Measurements from ENCODE around the gene TRPC6.
"Not testable (repeated sequence)": the region's sequence is repeated elsewhere in the genome, so short reads cannot be mapped to it uniquely, and the experiment has no call there.

TRPC6 gene

GRCh38 chr11:101487775-101488174 is 96.0 kb downstream of the TRPC6 start:
- Mint-ChIP-seq H3K36me3 (no peaks in the 10 kb centered on the region), H3K4me1 (no peaks in the 10 kb centered on the region), H3K4me3 (no peak overlapping the region), H3K27ac (no peak overlapping the region), H3K9me3 (no peaks in the 10 kb centered on the region), H3K27me3 (no peaks in the 10 kb centered on the region)
- DNase-seq: no peak
- CTCF ChIA-PET: no interaction called here

DNA sequence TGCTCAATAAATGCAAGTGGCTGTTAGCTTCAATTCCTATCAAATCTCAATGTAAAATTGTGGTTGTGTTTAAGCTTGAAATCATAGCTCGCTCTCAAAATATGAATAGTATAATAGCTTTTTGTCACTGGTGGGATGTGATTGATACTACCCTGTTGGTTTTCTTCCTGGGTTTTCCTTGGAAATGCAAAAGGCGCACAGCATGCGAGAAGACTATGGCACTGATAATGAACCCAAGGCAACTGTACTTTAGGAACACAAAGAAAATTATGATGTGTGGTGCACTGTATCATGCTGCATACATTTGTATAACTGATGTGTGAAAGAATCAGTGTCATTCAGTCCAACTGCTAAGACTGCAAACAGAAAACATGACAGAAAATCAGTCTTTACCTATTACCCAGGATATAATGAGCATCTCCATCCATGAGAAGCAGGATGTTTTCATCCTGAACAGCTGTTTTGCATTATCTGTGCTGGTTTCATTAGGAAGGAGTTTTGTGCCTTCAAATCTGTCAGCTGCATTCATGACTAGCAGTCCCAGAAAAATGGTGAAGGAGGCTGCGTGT is 101.2 kb downstream of the TRPC6 start:
- CTCF ChIA-PET: no interaction called here
- Mint-ChIP-seq H3K27me3 (no peaks in the 10 kb centered on the region), H3K9me3 (no peaks in the 10 kb centered on the region), H3K27ac (no peak overlapping the region), H3K4me1 (no peaks in the 10 kb centered on the region), H3K4me3 (no peak overlapping the region), H3K36me3 (no peaks in the 10 kb centered on the region)
- no peak for DNase-seq

DNA sequence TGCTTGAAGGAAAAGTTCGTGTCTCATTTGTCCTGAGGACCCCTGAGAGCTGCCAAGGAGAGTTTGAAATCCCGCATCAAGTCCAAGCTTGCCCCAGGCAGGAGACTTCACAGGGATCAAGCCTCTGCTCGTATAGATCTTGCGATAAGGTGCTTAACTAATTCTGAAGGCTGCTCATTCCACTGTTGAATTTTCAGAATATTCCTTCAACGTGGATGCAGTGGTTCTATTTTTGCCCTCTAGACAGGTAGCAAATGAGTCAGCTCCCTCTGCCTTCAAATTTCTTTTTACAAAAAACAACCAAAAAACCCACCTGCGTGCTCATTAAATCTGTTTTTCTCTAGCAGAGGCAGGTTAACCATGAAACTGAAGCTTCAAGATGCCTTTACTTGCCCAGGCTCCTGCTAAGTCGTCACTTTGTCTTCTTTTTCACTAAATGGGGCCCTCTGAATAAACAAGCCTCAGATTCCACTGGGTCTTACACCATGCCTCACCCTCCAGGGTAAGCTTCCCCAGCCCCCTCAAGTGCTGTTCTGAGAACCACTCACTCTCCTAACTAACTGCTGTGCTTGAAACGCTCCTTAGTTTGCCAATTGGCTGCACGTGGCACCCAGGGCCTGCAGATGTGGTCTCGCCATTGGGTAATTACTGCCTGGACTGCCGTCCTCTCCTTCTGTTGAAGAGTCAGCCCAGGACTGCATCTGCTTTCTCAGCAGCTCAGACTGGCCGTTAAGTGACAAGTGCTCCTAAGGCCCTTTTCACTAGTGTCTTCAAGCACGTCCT is 105.0 kb downstream of the TRPC6 start:
- CTCF ChIA-PET: no interaction called here
- Mint-ChIP-seq H3K27ac (no peak overlapping the region), H3K4me3 (no peak overlapping the region), H3K27me3 (no peaks in the 10 kb centered on the region), H3K9me3 (peaks cover 2% of the 10 kb centered on the region), H3K4me1 (no peaks in the 10 kb centered on the region), H3K36me3 (no peaks in the 10 kb centered on the region)
- DNase-seq: no peak

DNA sequence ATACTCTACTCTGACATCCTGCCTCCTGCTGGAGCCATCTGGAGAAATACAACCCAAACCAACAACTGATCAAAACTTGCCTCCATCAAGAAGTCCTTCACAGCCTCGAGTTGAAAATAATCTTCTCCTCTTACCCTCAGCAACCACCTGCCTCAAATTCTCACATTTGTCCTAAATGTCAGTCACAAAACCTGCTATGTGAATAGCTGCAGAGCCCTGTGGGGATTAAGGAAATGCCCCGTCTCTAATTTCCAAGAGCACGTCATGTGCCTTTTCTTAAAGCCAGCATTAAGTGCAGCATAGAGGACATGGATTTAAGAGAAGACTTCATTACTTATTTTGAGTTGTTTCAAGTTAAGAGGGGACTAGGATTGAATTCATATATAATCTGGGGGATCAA is 105.9 kb downstream of the TRPC6 start:
- DNase-seq: no peak
- H3K36me3 Mint-ChIP-seq: no peaks in the 10 kb centered on the region
- no peak overlapping the region for H3K27ac Mint-ChIP-seq
- no peak overlapping the region for H3K4me3 Mint-ChIP-seq
- H3K4me1 Mint-ChIP-seq: no peaks in the 10 kb centered on the region
- H3K27me3 Mint-ChIP-seq: no peaks in the 10 kb centered on the region
- peaks cover 2% of the 10 kb centered on the region for H3K9me3 Mint-ChIP-seq
- CTCF ChIA-PET: no interaction called here

GRCh38 chr11:101476191-101476590 is 107.6 kb downstream of the TRPC6 start:
- no peaks in the 10 kb centered on the region for H3K27me3 Mint-ChIP-seq
- no peak overlapping the region for H3K4me3 Mint-ChIP-seq
- no peak overlapping the region for H3K27ac Mint-ChIP-seq
- H3K36me3 Mint-ChIP-seq: no peaks in the 10 kb centered on the region
- no peak for DNase-seq
- peaks cover 2% of the 10 kb centered on the region for H3K9me3 Mint-ChIP-seq
- H3K4me1 Mint-ChIP-seq: no peaks in the 10 kb centered on the region
- CTCF ChIA-PET: no interaction called here

- CTCF ChIA-PET: no interaction called here
Measured at GRCh38 chr11:101475699-101476098, 108.1 kb downstream of the TRPC6 start.

DNA sequence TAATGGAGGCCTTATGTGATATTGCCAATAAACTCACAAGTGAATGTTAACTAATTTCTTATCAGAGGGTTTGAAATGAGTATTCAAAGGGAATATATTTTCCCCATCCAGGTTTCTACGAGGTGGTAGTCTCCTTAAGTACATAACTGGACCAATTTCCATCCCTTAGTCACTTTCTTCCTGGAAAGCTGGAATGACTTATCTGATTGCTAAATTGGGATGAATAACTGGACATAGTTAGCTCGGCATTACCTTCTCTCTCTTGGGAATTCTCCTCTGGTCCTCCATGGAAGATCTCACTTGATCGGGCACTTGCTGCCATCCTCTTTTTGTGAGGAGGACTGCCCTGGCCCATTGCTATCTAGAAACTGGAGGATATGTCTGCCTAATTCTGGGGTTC is 109.1 kb downstream of the TRPC6 start:
- CTCF ChIA-PET: no interaction called here
- DNase-seq: no peak
- Mint-ChIP-seq H3K9me3 (peaks cover 2% of the 10 kb centered on the region), H3K27me3 (no peaks in the 10 kb centered on the region), H3K4me3 (no peak overlapping the region), H3K36me3 (no peaks in the 10 kb centered on the region), H3K4me1 (no peaks in the 10 kb centered on the region), H3K27ac (no peak overlapping the region)

More at GRCh38 chr11:101475699-101476098, 108.1 kb downstream of the TRPC6 start:
- no peak for DNase-seq
- Mint-ChIP-seq H3K9me3 (peaks cover 2% of the 10 kb centered on the region), H3K27ac (no peak overlapping the region), H3K36me3 (no peaks in the 10 kb centered on the region), H3K27me3 (no peaks in the 10 kb centered on the region), H3K4me3 (no peak overlapping the region), H3K4me1 (no peaks in the 10 kb centered on the region)

DNA sequence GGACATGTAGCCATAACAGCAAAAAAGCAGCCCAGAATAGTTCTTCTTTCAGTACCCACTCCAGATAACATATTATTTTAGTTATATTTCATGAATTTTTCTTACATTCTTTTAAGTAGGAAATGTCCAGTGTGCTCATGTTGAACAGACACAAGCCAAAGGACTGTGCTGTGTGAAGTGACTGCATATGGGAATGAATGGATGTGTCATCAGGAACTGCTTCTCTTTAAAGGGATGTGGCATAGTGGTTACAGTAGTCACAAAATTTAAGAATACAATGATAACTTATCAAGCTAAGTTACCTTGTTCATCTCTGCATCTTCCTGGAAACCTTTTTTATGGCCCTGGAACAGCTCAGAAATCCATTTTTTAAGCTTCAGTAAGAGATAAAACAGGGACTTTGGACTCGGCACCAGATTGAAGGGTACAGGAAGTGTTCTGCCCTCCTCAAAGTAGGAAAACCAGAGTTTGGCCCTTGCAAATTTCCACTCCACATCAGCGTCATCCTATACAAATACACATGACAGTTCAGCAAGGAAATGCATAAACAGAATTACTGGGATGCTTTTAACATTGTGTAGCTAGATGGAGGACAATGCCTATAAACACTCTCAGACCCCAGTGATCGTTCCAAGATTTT is 112.8 kb downstream of the TRPC6 start:
- no peak overlapping the region for H3K27ac Mint-ChIP-seq
- CTCF ChIA-PET: no interaction called here
- H3K4me1 Mint-ChIP-seq: no peaks in the 10 kb centered on the region
- no peaks in the 10 kb centered on the region for H3K27me3 Mint-ChIP-seq
- no peak for DNase-seq
- no peaks in the 10 kb centered on the region for H3K9me3 Mint-ChIP-seq
- no peak overlapping the region for H3K4me3 Mint-ChIP-seq
- H3K36me3 Mint-ChIP-seq: no peaks in the 10 kb centered on the region

DNA sequence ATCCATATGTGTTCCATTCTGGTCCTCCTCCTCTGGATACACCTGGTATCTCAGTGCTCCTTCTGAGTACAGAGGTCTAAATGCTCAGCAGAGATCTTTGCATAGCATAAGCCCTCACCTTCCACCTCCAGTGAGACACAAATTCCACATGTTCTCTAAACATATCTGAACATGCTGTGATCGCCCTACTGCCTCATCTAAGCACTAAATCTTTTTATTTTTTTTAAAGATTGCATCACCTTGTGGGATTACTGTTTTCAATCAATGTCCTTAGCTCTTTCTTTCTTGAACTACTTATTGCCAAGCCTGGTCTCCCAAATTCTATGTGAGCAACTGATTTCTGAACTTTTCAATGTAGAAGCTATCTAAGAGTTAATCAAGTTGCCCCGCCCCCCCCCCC is 113.4 kb downstream of the TRPC6 start:
- DNase-seq: no peak
- Mint-ChIP-seq H3K27ac (no peak overlapping the region), H3K4me3 (no peak overlapping the region), H3K4me1 (no peaks in the 10 kb centered on the region), H3K9me3 (peaks cover under 1% of the 10 kb centered on the region), H3K36me3 (no peaks in the 10 kb centered on the region), H3K27me3 (no peaks in the 10 kb centered on the region)
- CTCF ChIA-PET: no interaction called here

GRCh38 chr11:101466352-101466751 is 117.5 kb downstream of the TRPC6 start:
- Mint-ChIP-seq H3K27me3 (no peaks in the 10 kb centered on the region), H3K36me3 (no peaks in the 10 kb centered on the region), H3K27ac (no peak overlapping the region), H3K4me1 (no peaks in the 10 kb centered on the region), H3K4me3 (no peak overlapping the region), H3K9me3 (peaks cover 2% of the 10 kb centered on the region)
- DNase-seq: no peak
- CTCF ChIA-PET: no interaction called here

- H3K4me1 Mint-ChIP-seq, CTCF ChIA-PET, DNase-seq, H3K27me3 Mint-ChIP-seq, H3K4me3 Mint-ChIP-seq, H3K36me3 Mint-ChIP-seq, H3K27ac Mint-ChIP-seq, H3K9me3 Mint-ChIP-seq: not testable (repeated sequence)
Measured at GRCh38 chr11:101464388-101464787, 119.4 kb downstream of the TRPC6 start.

- Mint-ChIP-seq H3K27ac (no peak overlapping the region), H3K36me3 (no peaks in the 10 kb centered on the region), H3K4me1 (no peaks in the 10 kb centered on the region), H3K9me3 (no peaks in the 10 kb centered on the region), H3K4me3 (no peak overlapping the region), H3K27me3 (no peaks in the 10 kb centered on the region)
- CTCF ChIA-PET: no interaction called here
- no peak for DNase-seq
Measured at GRCh38 chr11:101459020-101459419, 124.8 kb downstream of the TRPC6 start.

- no peak for DNase-seq
- no peak overlapping the region for H3K27ac Mint-ChIP-seq
- H3K27me3 Mint-ChIP-seq: no peaks in the 10 kb centered on the region
- no peaks in the 10 kb centered on the region for H3K9me3 Mint-ChIP-seq
- no peaks in the 10 kb centered on the region for H3K4me1 Mint-ChIP-seq
- H3K36me3 Mint-ChIP-seq: no peaks in the 10 kb centered on the region
- H3K4me3 Mint-ChIP-seq: no peak overlapping the region
- CTCF ChIA-PET: no interaction called here
Measured at GRCh38 chr11:101458161-101458560, 125.6 kb downstream of the TRPC6 start.

- CTCF ChIA-PET: no interaction called here
- Mint-ChIP-seq H3K4me1 (no peaks in the 10 kb centered on the region), H3K4me3 (no peak overlapping the region), H3K36me3 (no peaks in the 10 kb centered on the region), H3K27me3 (no peaks in the 10 kb centered on the region), H3K27ac (no peak overlapping the region), H3K9me3 (no peaks in the 10 kb centered on the region)
- no peak for DNase-seq
Measured at GRCh38 chr11:101456812-101457211, 127.0 kb downstream of the TRPC6 start.

GRCh38 chr11:101453682-101454081 is 130.1 kb downstream of the TRPC6 start:
- H3K36me3 Mint-ChIP-seq: no peaks in the 10 kb centered on the region
- H3K9me3 Mint-ChIP-seq: no peaks in the 10 kb centered on the region
- H3K4me1 Mint-ChIP-seq: no peaks in the 10 kb centered on the region
- no peak for DNase-seq
- CTCF ChIA-PET: no interaction called here
- no peak overlapping the region for H3K27ac Mint-ChIP-seq
- H3K27me3 Mint-ChIP-seq: no peaks in the 10 kb centered on the region
- no peak overlapping the region for H3K4me3 Mint-ChIP-seq
